BE2C (cell line): Measurements from ENCODE around the gene CDK3. TPM values are rescaled to one million over a fixed set of nuclear protein-coding genes. Genes with fewer than 3 reads are reported as not detected.
"Not testable (repeated sequence)": the region's sequence is repeated elsewhere in the genome, so short reads cannot be mapped to it uniquely, and the experiment has no call there.

Experiments used
- DNase-seq: peaks from one replicate; pipeline ENCODE4 v3.0.0-alpha.2; 2020
- H3K27me3 ChIP-seq: fragments of 250-450 bp; sonication (Bioruptor Pico); 2 replicates; pipeline ENCODE4 v1.5.1; 2020; ENCODE audit warnings: mild to moderate bottlenecking
- H3K36me3 ChIP-seq: fragments of 250-450 bp; sonication (Bioruptor Pico); 2 replicates; pipeline ENCODE4 v1.5.1; 2020; ENCODE audit warnings: mild to moderate bottlenecking
- H3K4me1 ChIP-seq: fragments of 250-450 bp; sonication (Bioruptor Pico); 2 replicates; pipeline ENCODE4 v1.5.1; 2020
- H3K4me3 ChIP-seq: 2 replicates; pipeline ENCODE4 v1.5.1; 2011; ENCODE audit warnings: low read depth, low read length
- H3K9me3 ChIP-seq: fragments of 250-450 bp; sonication (Bioruptor Pico); 2 replicates; pipeline ENCODE4 v1.5.1; 2020
- CTCF ChIP-seq: IDR thresholded peaks from 2 replicates; pipeline ENCODE4 v1.5.1; 2012; ENCODE audit warnings: mild to moderate bottlenecking, low read depth, low read length
- polyA plus RNA-seq: library from polyadenylated mRNA; unstranded; fragments of >200 nt; gene quantifications from one replicate; pipeline ENCODE4 v1.2.1, GENCODE V29; 2012; ENCODE audit warnings: low read depth, missing spikeins; ENCODE audit not compliant: insufficient read length, insufficient read depth

The CDK3 gene
- 4.1 TPM for polyA plus RNA-seq

GRCh38 chr17:76000755-76001521 is at the start of gene CDK3:
Gene CDK3 (plus strand): TSS chr17:76000855. CDS start chr17:76001426, 571 bp downstream.
- no peak for DNase-seq
- no peak for TF ChIP-seq CTCF
- no peak within 1 kb of the TSS for H3K4me3 ChIP-seq
- no peaks in the 10 kb centered on the region for H3K27me3 ChIP-seq
- H3K4me1 ChIP-seq: no peaks in the 10 kb centered on the region
- H3K9me3 ChIP-seq: no peaks in the 10 kb centered on the region
- H3K36me3 ChIP-seq: no peaks in the 10 kb centered on the region

GRCh38 chr17:75950855-75951554 is 49.6 kb upstream of the CDK3 start:
- H3K4me1 ChIP-seq: no peaks in the 10 kb centered on the region; the same call in 1 of the 2 replicates
- peaks cover 53% of the 10 kb centered on the region for H3K36me3 ChIP-seq
- no peaks in the 10 kb centered on the region for H3K9me3 ChIP-seq
- no peaks in the 10 kb centered on the region for H3K27me3 ChIP-seq
- TF ChIP-seq CTCF: no peak
- no peak for DNase-seq
- no peak overlapping the region for H3K4me3 ChIP-seq

GRCh38 chr17:75959051-75959838 is 41.4 kb upstream of the CDK3 start:
- H3K36me3 ChIP-seq: peaks cover 13% of the 10 kb centered on the region
- H3K27me3 ChIP-seq: no peaks in the 10 kb centered on the region
- no peaks in the 10 kb centered on the region for H3K9me3 ChIP-seq
- DNase-seq: no peak
- H3K4me1 ChIP-seq: no peaks in the 10 kb centered on the region
- no peak overlapping the region for H3K4me3 ChIP-seq
- TF ChIP-seq CTCF: no peak

GRCh38 chr17:75959839-75960511 is 40.7 kb upstream of the CDK3 start:
- H3K4me1 ChIP-seq: no peaks in the 10 kb centered on the region
- no peaks in the 10 kb centered on the region for H3K27me3 ChIP-seq
- H3K4me3 ChIP-seq: no peak overlapping the region
- no peak for DNase-seq
- no peaks in the 10 kb centered on the region for H3K9me3 ChIP-seq
- no peak for TF ChIP-seq CTCF
- peaks cover 13% of the 10 kb centered on the region for H3K36me3 ChIP-seq

GRCh38 chr17:75965468-75965867 is 35.2 kb upstream of the CDK3 start:
- no peak for DNase-seq
- no peaks in the 10 kb centered on the region for H3K9me3 ChIP-seq
- H3K4me1 ChIP-seq: no peaks in the 10 kb centered on the region
- H3K4me3 ChIP-seq: no peak overlapping the region
- no peaks in the 10 kb centered on the region for H3K27me3 ChIP-seq
- peaks cover 3% of the 10 kb centered on the region; the same call in 1 of the 2 replicates for H3K36me3 ChIP-seq
- TF ChIP-seq CTCF: no peak

GRCh38 chr17:75969044-75969443 is 31.6 kb upstream of the CDK3 start:
- H3K27me3 ChIP-seq, H3K36me3 ChIP-seq, H3K4me3 ChIP-seq, DNase-seq, H3K4me1 ChIP-seq, H3K9me3 ChIP-seq: not testable (repeated sequence)
